Sigmoid colon (tissue), 4 donors: ENCODE results near the gene GID4.

Source experiments
- CTCF ChIP-seq, 4 experiments: fragments of 450-650 bp in 3 of 4; fragments of 200-600 bp in 1 of 4; IDR thresholded peaks; one replicate each; pipeline ENCODE4 v1.5.1; 2016 to 2019; ENCODE audit warnings: antibody characterized with exemption in 4 of 4, mild to moderate bottlenecking in 3 of 4, moderate library complexity in 2 of 4
- EP300 ChIP-seq, 4 donors: sonication (generic); formaldehyde crosslinking; IDR thresholded peaks; one replicate each; pipeline ENCODE4 v1.6.1; 2017; ENCODE audit warnings: antibody characterized with exemption in 4 of 4
- POLR2AphosphoS5 ChIP-seq, 4 donors: sonication (generic); formaldehyde crosslinking; IDR thresholded peaks; one replicate each; pipeline ENCODE4 v1.6.1; 2017; ENCODE audit warnings: antibody characterized with exemption in 4 of 4

DNA sequence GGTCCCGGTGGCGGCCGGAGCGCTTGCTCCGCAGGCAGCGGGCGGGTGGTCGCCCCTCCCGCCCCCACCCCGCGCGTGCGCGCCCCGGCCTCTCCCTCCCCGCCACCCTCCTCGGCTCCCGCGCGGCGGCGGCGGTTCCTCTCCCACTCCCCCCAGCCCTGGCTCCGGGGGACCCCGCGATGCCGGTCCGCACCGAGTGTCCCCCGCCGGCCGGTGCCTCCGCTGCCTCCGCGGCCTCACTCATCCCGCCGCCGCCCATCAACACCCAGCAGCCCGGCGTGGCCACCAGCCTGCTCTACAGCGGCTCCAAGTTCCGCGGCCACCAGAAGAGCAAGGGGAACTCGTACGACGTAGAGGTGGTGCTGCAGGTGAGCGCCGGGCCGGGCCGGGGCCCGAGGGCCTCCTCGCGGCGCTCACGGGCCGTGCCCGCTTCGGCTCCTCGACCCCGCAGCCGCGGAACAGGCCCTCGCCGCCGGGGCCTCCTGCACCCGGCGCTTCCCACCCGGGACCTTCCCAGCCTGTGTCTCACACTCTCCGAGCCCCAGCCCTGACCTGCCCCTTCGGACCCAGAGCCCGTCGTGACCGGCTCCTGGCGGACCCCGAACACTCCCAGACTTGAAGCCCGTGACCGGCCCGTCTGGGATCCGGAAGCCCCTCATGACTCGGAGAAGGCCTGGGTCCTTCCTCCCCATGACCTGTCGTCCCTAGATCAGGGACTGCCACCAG, 490 bp downstream of the GID4 start:
- TF ChIP-seq CTCF (IDR thresholded peaks at IDR 0.05) (no peak), EP300 (IDR thresholded peaks at IDR 0.05) (no peak), POLR2AphosphoS5 (IDR thresholded peaks at IDR 0.05) (no peak)
